IgD-negative memory B cell (primary cell): ENCODE data around the gene DOLPP1. TPM values are rescaled to one million over a fixed set of nuclear protein-coding genes. Genes with fewer than 3 reads are reported as not detected.

ENCODE experiments used
- H3K27ac Mint-ChIP-seq, 3 donors: one replicate each; pipeline ENCODE4 v1.8.0; 2020 to 2022; ENCODE audit warnings: mild to moderate bottlenecking in 3 of 3, mixed read lengths in 3 of 3, moderate library complexity in 1 of 3
- H3K27me3 Mint-ChIP-seq: one replicate; pipeline ENCODE4 v1.8.0; 2021; ENCODE audit warnings: mixed read lengths
- H3K36me3 Mint-ChIP-seq: one replicate; pipeline ENCODE4 v1.8.0; 2020; ENCODE audit warnings: mild to moderate bottlenecking, mixed read lengths
- H3K4me1 Mint-ChIP-seq, 3 donors: one replicate each; pipeline ENCODE4 v1.8.0; 2020 to 2022; ENCODE audit warnings: mixed read lengths in 3 of 3, mild to moderate bottlenecking in 1 of 3
- H3K4me3 Mint-ChIP-seq, 4 donors: one replicate each; pipeline ENCODE4 v1.8.0; 2020 to 2022; ENCODE audit warnings: mild to moderate bottlenecking in 4 of 4, mixed read lengths in 4 of 4, moderate library complexity in 3 of 4
- H3K9me3 Mint-ChIP-seq, 3 donors: one replicate each; pipeline ENCODE4 v1.8.0; 2020 to 2021; ENCODE audit warnings: mixed read lengths in 3 of 3, mild to moderate bottlenecking in 1 of 3
- polyA plus RNA-seq: library from polyadenylated mRNA; unstranded; fragments of 300-500 nt; fragmentation: Illumina TruSeq; gene quantifications from one replicate; pipeline ENCODE4 v1.2.3, GENCODE V29; 2021

The DOLPP1 gene
- polyA plus RNA-seq, 1 donor from 2014 or later, result 7.4 TPM

DNA sequence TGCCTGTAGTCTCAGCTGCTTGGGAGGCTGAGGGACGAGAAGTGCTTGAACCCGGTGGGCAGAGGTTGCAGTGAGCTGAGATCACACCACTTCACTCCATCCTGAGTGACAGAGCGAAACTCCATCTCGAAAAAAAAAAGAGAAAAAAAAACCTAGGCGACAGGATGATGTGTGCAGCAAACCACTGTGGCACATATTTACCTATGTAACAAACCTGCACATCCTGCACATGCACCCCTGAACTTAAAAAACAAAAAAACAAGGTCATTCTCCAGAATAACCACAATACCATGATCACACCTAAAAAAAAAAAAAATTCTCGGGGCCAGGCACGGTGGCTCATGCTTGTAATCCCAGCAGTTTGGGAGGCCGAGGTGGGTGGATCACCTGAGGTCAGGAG lies 7.5 kb upstream of the DOLPP1 start:
- H3K27ac Mint-ChIP-seq, result peak overlapping the region in 1 of 3 donors; percentile 46
- no peaks in the 10 kb centered on the region for H3K27me3 Mint-ChIP-seq
- no peak overlapping the region for H3K4me3 Mint-ChIP-seq
- no peaks in the 10 kb centered on the region for H3K9me3 Mint-ChIP-seq
- H3K36me3 Mint-ChIP-seq, result no peaks in the 10 kb centered on the region
- peaks cover 6 to 13% (median 11%) of the 10 kb centered on the region in 3 donors for H3K4me1 Mint-ChIP-seq

DNA sequence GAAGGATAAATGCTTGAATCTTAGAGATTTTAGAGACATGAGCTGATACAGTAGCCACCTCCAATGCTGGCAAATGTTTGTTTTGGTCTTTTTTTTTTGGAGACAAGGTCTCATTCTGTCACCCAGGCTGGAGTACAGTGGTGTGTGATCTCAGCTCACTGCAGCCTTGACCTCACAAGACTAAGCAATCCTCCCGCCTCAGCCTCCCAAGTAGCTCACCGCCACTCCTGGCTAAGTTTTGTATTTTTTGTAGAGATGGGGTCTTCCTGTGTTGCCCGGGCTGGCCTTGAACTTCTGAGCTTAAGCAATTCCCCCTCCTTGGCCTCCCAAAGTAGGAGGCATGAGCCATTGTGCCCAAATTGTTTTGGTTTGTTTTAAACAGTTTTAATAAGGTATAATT lies 6.8 kb upstream of the DOLPP1 start:
- H3K27me3 Mint-ChIP-seq, result no peaks in the 10 kb centered on the region
- H3K36me3 Mint-ChIP-seq, result no peaks in the 10 kb centered on the region
- no peak overlapping the region for H3K27ac Mint-ChIP-seq
- no peaks in the 10 kb centered on the region for H3K9me3 Mint-ChIP-seq
- peaks cover 3 to 6% (median 6%) of the 10 kb centered on the region in 3 donors for H3K4me1 Mint-ChIP-seq
- H3K4me3 Mint-ChIP-seq, result no peak overlapping the region

DNA sequence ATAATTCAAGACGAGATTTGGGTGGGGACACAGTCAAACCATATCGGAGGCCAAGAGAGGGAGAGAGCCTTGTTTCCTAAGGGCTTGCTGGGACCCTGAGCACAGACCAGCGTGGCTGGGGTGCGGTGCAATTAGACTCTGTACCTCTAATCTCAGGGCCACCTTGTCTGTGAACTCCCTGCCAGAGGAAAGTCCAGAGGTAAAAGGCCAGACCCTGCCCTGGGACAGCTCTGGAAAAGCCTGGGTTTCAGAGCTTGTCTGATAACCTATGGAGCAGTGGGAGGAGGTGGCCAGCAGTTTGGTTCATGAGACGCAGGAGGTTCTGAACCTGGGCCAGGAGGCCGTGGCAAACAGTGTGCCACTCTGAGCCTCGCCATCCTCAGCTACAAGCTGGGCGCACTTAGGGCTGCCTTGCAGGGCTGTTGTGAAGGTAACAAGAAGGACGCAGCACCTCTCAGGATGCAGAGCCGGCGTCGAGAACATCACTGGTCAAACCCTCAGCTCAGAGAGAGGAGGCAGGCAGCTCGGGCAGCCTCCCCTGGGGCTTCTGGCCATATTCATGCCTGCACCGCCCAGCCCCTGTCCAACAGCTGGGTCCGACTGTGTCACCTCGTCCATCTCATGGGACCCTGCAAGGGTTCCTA lies 4.8 kb upstream of the DOLPP1 start:
- Mint-ChIP-seq H3K36me3 (no peaks in the 10 kb centered on the region), H3K27ac (no peak overlapping the region), H3K27me3 (no peaks in the 10 kb centered on the region), H3K9me3 (no peaks in the 10 kb centered on the region), H3K4me3 (peak overlapping the region in 1 of 4 donors; percentile 38), H3K4me1 (peaks cover 3 to 9% (median 6%) of the 10 kb centered on the region in 3 donors)

DNA sequence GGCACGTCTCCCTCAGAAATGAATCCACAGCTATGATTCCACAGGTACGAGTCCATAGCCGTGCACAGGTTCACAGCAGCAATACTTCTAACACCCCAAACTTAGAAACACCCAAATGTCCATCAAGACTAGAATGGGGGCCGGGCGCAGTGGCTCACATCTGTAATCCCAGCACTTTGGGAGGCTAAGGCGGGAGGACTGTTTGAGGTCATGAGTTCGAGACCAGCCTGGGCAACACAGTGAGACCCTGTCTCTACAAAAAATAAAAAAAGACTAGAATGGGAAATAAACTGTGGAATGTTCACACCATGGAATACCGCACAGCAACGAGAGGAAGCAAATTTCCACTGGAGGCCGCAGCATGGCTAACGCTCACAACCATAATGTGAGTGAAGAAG lies 4.3 kb upstream of the DOLPP1 start:
- H3K9me3 Mint-ChIP-seq, result no peaks in the 10 kb centered on the region
- no peaks in the 10 kb centered on the region for H3K27me3 Mint-ChIP-seq
- H3K27ac Mint-ChIP-seq, result no peak overlapping the region
- peaks cover 3 to 9% (median 6%) of the 10 kb centered on the region in 3 donors for H3K4me1 Mint-ChIP-seq
- H3K36me3 Mint-ChIP-seq, result no peaks in the 10 kb centered on the region
- no peak overlapping the region for H3K4me3 Mint-ChIP-seq

DNA sequence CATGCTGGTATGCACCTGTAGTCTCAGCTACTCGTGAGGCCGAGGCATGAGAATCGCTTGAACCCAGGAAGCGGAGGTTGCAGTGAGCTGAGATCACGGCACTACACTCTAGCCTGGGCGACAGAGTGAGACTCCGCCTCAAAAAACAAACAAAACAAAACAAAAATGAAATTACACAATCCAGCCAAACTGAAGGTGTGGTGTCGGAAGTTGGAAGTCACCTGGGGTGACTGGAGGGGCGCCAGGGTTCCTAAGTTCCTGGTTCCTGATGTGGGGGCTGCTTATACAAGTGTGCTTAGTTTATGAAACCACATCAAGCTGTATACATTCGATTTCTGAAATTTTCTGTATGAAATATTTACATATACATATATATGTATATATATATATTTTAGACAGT lies 3.7 kb upstream of the DOLPP1 start:
- Mint-ChIP-seq H3K36me3 (no peaks in the 10 kb centered on the region), H3K9me3 (no peaks in the 10 kb centered on the region), H3K27me3 (no peaks in the 10 kb centered on the region), H3K4me1 (peaks cover 2 to 14% (median 8%) of the 10 kb centered on the region in 3 donors), H3K4me3 (no peak overlapping the region), H3K27ac (no peak overlapping the region)

DNA sequence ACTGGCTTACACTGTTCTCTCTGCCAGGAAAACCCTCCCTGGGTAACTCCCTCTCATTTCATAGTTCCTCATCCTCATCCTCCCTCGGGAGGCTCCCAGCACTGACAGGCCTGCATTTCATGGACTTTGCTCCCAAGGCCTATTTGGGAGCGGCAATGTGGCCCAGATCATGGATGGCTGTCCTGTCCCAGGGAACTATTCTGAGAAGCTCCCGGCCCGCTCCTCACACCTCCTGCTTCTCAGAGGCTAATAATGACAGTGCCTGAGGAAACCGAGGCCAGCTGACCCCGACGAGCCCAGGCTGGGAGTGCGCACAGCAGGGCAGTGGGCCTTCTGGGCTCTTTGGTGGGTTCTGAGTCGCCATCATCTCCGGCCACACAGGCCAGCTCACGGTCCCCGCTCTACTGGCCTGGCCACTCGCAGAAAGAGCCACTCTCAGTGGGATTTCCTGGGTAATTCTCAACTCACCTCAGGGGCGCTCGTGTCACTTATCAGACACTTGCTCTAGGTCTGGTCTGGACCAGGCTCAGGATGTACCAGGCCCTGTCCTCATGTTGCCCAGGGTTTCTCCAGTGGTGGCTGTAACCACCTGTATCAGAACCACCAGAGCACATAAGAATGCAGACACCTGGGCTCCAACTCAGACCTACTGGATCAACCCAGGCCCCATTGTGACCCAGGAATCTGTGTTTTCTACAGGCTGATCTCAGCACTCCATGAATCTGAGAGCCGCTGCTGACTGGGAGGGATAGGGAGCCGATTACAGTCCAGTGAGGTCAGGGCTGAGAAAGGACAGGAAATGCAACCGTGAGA lies 2.0 kb upstream of the DOLPP1 start:
- Mint-ChIP-seq H3K4me3 (peak overlapping the region; percentile 21 to 97 (median 70)), H3K27me3 (no peaks in the 10 kb centered on the region), H3K4me1 (peaks cover 7 to 14% (median 11%) of the 10 kb centered on the region in 3 donors), H3K27ac (peak overlapping the region in 1 of 3 donors; percentile 62), H3K36me3 (peaks cover 3% of the 10 kb centered on the region), H3K9me3 (no peaks in the 10 kb centered on the region)

DNA sequence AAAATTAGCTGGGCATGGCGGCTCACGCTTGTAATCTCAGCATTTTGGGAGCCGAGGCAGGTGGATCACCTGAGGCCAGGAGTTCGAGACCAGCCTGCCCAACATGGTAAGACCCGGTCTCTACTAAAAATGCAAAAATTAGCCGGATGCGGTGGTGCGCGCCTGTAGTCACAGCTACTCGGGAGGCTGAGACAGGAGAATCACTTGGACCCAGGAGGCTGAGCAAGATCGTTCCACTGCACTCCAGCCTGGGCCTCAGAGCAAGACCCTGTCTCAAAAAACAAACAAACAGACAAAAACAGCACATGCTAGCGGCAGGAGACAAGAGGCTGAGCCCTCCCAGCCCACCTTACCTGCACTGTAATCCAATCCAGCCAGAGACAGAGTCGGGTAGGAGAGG lies 1.1 kb upstream of the DOLPP1 start:
- H3K9me3 Mint-ChIP-seq, result no peaks in the 10 kb centered on the region
- H3K4me3 Mint-ChIP-seq, result peak overlapping the region; percentile 88 to 97 (median 94)
- peaks cover 7 to 14% (median 11%) of the 10 kb centered on the region in 3 donors for H3K4me1 Mint-ChIP-seq

DNA sequence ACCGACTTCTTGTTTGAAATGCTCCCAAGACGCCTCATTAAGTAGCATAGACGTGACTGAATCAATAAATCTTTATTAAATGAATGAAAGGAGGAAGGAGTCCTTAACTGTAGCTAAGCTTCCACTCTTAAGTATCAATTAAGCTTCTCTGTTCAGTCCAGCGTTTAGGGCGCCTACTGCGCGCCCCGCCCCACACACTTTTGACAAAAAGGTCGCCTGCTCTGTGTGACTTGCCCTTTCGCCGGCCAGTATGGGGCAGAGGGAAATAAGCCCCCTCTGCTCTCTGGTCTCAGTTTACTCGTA lies 662 bp upstream of the DOLPP1 start:
- Mint-ChIP-seq H3K4me3 (peak overlapping the region; percentile 88 to 97 (median 94)), H3K27ac (peak overlapping the region; percentile 83 to 98 (median 93)), H3K9me3 (no peaks in the 10 kb centered on the region), H3K27me3 (no peaks in the 10 kb centered on the region), H3K4me1 (peaks cover 7 to 14% (median 11%) of the 10 kb centered on the region in 3 donors), H3K36me3 (peaks cover 3% of the 10 kb centered on the region)

More for the DNA sequence above, 1.1 kb upstream of the DOLPP1 start:
- Mint-ChIP-seq H3K27me3 (no peaks in the 10 kb centered on the region), H3K36me3 (peaks cover 3% of the 10 kb centered on the region), H3K27ac (peak overlapping the region in 1 of 3 donors; percentile 83)

DNA sequence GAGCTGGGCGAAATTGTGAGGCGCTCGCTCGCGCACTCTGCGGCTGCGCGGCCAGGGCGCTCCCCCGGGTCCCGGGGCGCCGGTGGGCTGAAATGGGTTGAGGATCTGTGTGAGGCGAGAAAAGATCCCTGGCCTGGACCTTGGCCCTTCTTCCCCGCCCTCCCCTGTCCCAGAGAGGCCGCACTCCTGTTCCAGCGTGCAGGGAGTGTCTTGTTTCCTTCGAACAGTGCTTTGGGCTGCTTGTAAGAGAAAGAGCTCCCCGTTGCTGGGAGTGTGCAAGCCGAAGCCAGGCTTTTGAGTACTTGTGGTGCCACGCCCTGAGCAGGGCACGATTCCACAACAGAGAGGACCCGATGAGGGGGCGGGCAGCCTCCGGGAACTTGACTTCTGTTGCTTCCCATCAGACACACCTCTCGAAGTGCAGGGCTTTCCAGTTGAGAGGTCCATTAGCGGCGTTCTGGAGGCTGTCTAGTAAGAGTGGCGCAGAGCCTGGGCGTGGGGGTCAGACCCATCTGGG lies 535 bp downstream of the DOLPP1 start:
- peak overlapping the region in 2 of 3 donors; percentile 93 to 98 for H3K27ac Mint-ChIP-seq
- H3K9me3 Mint-ChIP-seq, result no peaks in the 10 kb centered on the region
- no peaks in the 10 kb centered on the region for H3K27me3 Mint-ChIP-seq
- H3K4me1 Mint-ChIP-seq, result peaks cover 7 to 14% (median 11%) of the 10 kb centered on the region in 3 donors
- H3K36me3 Mint-ChIP-seq, result peaks cover 3% of the 10 kb centered on the region
- peak overlapping the region; percentile 88 to 97 (median 94) for H3K4me3 Mint-ChIP-seq

DNA sequence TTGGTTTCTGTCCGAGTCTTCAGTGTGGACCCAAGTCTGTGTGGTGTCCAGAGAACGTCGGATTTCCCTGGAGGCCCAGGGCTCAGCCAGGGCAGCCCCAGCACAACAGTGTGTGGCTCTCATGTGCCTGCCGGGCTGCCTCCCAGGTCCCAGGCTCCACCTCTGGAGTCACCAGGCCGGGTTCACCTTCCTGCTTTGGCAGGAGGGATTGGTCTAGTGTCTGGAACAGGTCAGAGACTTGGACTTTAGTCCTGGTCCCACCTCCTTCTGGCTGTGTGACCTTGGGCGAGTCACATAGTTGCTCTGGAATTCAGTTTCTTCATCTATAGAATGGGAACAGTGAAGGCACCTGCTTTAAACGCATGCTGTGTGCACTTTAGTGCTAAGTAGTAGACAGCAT lies 3.2 kb downstream of the DOLPP1 start:
- Mint-ChIP-seq H3K36me3 (peaks cover 3% of the 10 kb centered on the region), H3K4me3 (peak overlapping the region in 1 of 4 donors; percentile 29), H3K4me1 (peaks cover 7 to 14% (median 11%) of the 10 kb centered on the region in 3 donors), H3K9me3 (no peaks in the 10 kb centered on the region), H3K27me3 (no peaks in the 10 kb centered on the region), H3K27ac (peak overlapping the region in 1 of 3 donors; percentile 76)

DNA sequence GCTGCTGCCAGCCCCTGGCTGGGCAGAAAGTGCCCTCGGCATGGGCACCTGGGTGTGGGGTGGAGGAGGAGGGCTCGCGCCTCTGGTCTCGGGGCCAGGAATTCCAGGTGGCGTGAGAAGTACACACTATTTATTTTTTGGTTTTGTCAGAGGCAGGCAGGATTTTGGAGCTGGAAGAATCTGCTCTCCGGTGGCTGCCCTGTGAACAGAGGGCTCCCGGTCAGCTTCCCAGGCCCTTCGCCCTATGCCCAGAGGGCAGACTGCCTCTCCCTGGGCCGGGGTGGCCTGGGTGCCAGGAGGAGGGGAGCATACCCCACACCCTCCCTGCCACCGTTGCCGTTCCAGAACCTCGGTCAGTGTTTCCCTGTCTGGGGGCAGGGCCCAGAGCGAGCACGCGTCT lies 8.3 kb downstream of the DOLPP1 start:
- H3K27me3 Mint-ChIP-seq, result no peaks in the 10 kb centered on the region
- H3K4me3 Mint-ChIP-seq, result no peak overlapping the region
- H3K27ac Mint-ChIP-seq, result no peak overlapping the region
- H3K9me3 Mint-ChIP-seq, result no peaks in the 10 kb centered on the region
- no peaks in the 10 kb centered on the region for H3K4me1 Mint-ChIP-seq
- H3K36me3 Mint-ChIP-seq, result no peaks in the 10 kb centered on the region

DNA sequence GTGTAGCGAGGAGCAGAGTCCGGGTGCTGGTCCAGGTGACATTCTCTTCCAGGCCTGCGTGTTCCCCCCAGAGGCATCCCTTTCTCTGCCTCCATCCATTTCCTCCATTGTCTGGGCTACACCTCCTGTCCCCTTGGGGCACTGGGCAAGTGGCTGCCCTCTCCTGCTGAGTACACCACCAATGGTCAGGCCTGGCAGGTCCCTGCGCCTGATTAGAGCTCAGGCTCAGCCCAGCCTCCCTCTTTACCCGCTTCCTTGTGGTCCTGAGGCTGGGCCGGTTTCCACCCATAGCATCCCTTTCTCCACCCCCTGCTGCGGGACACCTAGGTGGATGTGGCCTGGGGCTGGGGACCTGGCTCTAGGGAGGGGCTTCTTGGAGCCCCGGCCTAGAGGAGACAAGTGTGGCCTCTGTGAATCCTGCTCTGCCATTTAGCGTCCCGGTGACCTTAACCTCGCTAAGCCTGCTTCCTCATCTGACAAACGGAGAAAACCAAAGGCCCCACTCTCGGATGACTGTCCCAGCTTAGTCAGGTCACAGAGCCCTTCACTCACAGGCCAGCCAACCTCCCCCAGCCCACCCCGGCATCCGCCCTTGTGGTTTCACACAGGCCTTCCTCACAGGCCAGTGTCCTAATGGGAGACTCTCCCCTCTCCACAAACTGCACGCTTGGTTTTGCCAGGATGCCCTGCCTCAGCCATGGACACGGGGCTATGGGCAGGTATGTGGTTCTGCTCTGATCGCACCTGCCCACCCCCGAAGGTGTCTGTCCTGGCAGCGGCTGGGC lies 12.9 kb downstream of the DOLPP1 start:
- Mint-ChIP-seq H3K4me3 (no peak overlapping the region), H3K36me3 (peaks cover 2% of the 10 kb centered on the region), H3K27me3 (no peaks in the 10 kb centered on the region), H3K4me1 (peaks cover 0 to 1% (median 0%) of the 10 kb centered on the region in 3 donors), H3K9me3 (no peaks in the 10 kb centered on the region), H3K27ac (peak overlapping the region in 1 of 3 donors; percentile 63)

DNA sequence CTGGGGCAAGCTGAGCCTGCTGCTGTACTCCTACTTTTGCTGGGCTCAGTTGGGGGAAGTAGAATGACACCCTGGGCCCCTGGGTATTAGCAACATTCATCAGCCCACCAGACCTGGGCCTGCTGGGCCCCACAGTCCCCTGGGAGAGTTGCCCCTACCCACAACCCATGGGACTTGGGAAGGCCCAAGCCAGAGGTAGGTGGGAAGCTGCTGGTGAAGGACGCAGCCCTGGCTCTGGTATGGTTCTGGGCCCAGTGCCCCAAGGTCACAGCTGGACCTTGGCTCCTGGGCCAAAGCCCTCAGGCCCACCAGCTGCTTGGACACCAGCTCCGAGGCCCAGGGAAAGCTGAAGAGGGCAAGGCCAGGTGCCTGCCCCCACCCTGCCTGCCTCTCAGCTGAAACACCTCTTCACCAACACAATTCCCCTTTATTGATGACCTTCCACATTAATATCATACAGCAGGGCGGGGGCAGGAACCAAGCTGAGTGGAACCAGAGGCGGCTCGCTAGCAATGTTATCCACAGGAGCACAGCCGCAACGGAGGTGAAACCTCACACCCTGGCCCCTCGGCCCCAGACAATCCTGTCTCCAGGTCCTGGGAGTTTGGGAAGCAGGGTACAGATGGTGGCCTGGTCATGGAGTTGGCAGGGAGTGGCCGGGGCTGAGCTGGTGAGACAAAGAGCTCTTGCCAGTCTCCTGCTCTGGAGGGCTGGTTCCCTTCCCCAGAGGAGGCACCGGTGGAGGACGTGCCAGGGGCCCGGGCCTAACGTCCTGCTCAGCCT lies 13.7 kb downstream of the DOLPP1 start:
- Mint-ChIP-seq H3K27me3 (no peaks in the 10 kb centered on the region), H3K36me3 (peaks cover 2% of the 10 kb centered on the region), H3K4me1 (peaks cover 0 to 1% (median 0%) of the 10 kb centered on the region in 3 donors), H3K9me3 (no peaks in the 10 kb centered on the region), H3K4me3 (no peak overlapping the region), H3K27ac (no peak overlapping the region)

DNA sequence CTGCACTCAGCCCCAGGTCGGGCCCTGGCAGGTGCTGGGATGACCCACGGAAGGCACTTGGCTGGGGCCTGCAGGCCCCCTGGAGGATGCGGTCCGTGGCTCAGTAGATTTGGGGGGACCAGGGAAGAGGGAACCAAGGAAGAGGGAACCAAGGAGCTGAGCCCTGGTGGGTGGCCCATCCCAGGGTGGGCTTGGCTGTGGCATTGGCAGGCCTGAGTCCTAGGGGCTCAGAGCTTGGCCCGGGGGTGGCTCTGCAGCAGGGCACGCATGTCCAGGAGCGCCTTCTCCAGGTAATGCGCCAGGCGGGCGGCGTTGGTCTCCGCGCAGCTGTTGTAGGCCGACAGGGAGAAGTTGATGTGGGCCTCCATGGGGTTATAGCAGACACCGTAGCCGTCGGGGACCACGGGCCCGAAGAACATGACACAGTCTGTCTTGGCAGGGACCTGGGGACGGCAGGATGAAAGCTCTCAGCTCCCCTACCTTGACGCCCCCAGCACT lies 14.3 kb downstream of the DOLPP1 start:
- Mint-ChIP-seq H3K4me1 (peaks cover 0 to 1% (median 0%) of the 10 kb centered on the region in 3 donors), H3K4me3 (no peak overlapping the region), H3K27ac (no peak overlapping the region)

More for the DNA sequence above, 14.3 kb downstream of the DOLPP1 start:
- peaks cover 2% of the 10 kb centered on the region for H3K36me3 Mint-ChIP-seq
- no peaks in the 10 kb centered on the region for H3K27me3 Mint-ChIP-seq
- no peaks in the 10 kb centered on the region for H3K9me3 Mint-ChIP-seq
